Measurements from ENCODE around the gene NKPD1. TPM values are rescaled to one million over a fixed set of nuclear protein-coding genes. Genes with fewer than 3 reads are reported as not detected.
A peak's percentile ranks its signal among the peaks of the same experiment; 100 is the strongest.

NKPD1 gene
- total and polyA plus RNA-seq, 9 of the 15 experiments (the other 6 are each of a cell fraction or from before 2014, with no cell fraction given), result 0.03 to 0.09 (median 0.04) TPM; not detected in 5

DNA sequence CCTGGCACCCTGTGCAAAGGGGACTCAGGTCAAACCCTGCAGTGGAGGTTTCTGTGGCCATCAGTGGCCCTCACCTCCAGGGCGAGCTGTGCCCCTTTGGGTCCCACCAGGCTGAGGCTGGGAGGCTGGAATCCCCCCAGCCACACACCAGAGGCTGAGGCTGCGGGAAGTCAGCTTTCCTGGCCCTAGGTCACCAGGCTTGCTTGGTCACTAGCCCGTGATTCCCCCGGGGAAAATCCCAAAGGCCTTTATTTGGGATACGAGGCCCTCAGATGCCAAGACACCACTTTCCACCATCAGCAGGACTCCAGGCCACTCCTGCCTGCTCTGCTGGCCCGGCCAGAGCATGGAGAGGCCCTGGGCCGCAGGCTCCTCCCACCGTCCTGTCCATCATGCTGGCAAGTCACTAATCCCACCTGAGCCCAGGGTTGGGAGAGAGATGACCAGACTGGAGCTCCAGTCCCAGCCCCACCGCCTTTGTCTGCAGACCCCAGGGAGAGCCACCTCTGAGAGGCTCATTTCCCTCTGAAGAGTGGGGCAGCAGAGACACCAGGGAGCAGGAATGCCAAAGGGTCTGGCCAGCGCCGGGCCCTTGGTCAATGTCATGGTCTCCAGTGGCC is 4.7 kb downstream of the NKPD1 start:
- Histone ChIP-seq H3K4me1 (replicated peaks in 1 of 2; ENCODE audit: control insufficient read depth in 2 of 2, insufficient read depth in 2 of 2, low read length in 2 of 2) (peaks cover 15 to 72% of the 10 kb centered on the region in 2 experiments), H3K9me1 (ENCODE audit: control insufficient read depth, insufficient read depth, low read length) (peaks cover 5% of the 10 kb centered on the region), H2AFZ (ENCODE audit: low read depth, low read length) (no peak overlapping the region), H3K9ac (ENCODE audit: insufficient read depth in 1 of 2, low read depth in 2 of 2, low read length in 2 of 2) (peak overlapping the region in 1 of 2 experiments; percentile 24; a peak in 1 of 4 replicates), H3K27ac (ENCODE audit: extremely low read depth, low read depth, low read length) (no peak overlapping the region), H3K4me3 (no peak overlapping the region), H4K20me1 (replicated peaks; ENCODE audit: control insufficient read depth, insufficient read depth, low read length) (peaks cover 22% of the 10 kb centered on the region), H3K4me2 (ENCODE audit: insufficient read depth, low read length) (no peak overlapping the region), H3K9me3 (replicated peaks; ENCODE audit: control insufficient read depth, insufficient read depth, low read depth, low read length) (no peaks in the 10 kb centered on the region), H3K27me3 (ENCODE audit: control insufficient read depth in 2 of 2, insufficient read depth in 2 of 2, low read length in 2 of 2) (peaks cover 6 to 24% of the 10 kb centered on the region in 2 experiments; a peak in 4 of 5 replicates), H3K79me2 (ENCODE audit: control insufficient read depth, insufficient read depth, low read length) (no peaks in the 10 kb centered on the region), H3K36me3 (ENCODE audit: control insufficient read depth, insufficient read depth, low read length) (no peaks in the 10 kb centered on the region)
- CTCF ChIA-PET (ENCODE audit: low intra/inter-chr PET ratio), result no interaction called here
- POLR2A ChIA-PET, result interaction anchor here (0.5 to 1.8 kb wide), 3 partner anchors 16 to 419 kb away, joined by 3 to 8 read pairs (median 3); no protein-coding TSS in a partner anchor
- DNase-seq (ENCODE audit: extremely low read depth in 1 of 4, low spot score in 3 of 4) (no peak), FAIRE-seq (no peak), ATAC-seq (no peak)
- in situ Hi-C loops (cut with MboI) (no loop called here), intact Hi-C loops (cut with micrococcal nuclease) (no loop called here)
- WGBS (ENCODE audit: insufficient coverage, low coverage, missing lambda C conversion rate), result 36% methylated on average over 11 of the region's 11 CpGs
- TF ChIP-seq POLR2G (IDR thresholded peaks at IDR 0.05; ENCODE audit: low read depth, low read length) (peak; percentile 21; the same call in 1 of the 2 replicates), CXXC5 (CRISPR knock-in tag; IDR thresholded peaks at IDR 0.05) (no peak)
- TF ChIP-seq, protein P1, sequence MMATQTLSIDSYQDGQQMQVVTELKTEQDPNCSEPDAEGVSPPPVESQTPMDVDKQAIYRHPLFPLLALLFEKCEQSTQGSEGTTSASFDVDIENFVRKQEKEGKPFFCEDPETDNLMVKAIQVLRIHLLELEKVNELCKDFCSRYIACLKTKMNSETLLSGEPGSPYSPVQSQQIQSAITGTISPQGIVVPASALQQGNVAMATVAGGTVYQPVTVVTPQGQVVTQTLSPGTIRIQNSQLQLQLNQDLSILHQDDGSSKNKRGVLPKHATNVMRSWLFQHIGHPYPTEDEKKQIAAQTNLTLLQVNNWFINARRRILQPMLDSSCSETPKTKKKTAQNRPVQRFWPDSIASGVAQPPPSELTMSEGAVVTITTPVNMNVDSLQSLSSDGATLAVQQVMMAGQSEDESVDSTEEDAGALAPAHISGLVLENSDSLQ (IDR thresholded peaks at IDR 0.05), result peak; percentile 72
- BruUV-seq (replicated peaks), result no TSS peak

Data from K562 (cell line).